Right lobe of liver (tissue), 4 donors: ENCODE data around the gene AXIN1.

ENCODE experiments used
- CTCF ChIP-seq, 4 donors: fragments of 200-600 bp in 3 of 4; fragments of 450-650 bp in 1 of 4; IDR thresholded peaks; one replicate each; pipeline versions ENCODE4 v1.5.1 to v1.8.0; 2016 to 2022; ENCODE audit warnings: antibody characterized with exemption in 4 of 4, mild to moderate bottlenecking in 2 of 4
- POLR2A ChIP-seq: fragments of 450-650 bp; IDR thresholded peaks from one replicate; pipeline ENCODE4 v1.6.1; 2017; ENCODE audit warnings: antibody characterized with exemption, mild to moderate bottlenecking
- donor health status: DM: no; HTN: no; CAD: no.
- donor health status: DM: no; HTN: no; CAD: no.
- donor health status: DM: no; HTN: yes; CAD: no.

- TF ChIP-seq POLR2A (no peak), CTCF (IDR thresholded peaks at IDR 0.05) (no peak)
These were observed 67.1 kb downstream of the AXIN1 start for GRCh38 chr16:285146-286055.
